Fibroblast of mammary gland (primary cell): ENCODE results near the gene TASOR2.

ENCODE experiments used
- DNase-seq: peaks from one replicate; pipeline ENCODE4 v3.0.0-alpha.2; 2010; ENCODE audit warnings: low read depth
- H3K4me3 ChIP-seq: 2 replicates; pipeline ENCODE4 v1.5.1; 2011; ENCODE audit warnings: low read depth, mild to moderate bottlenecking, low read length, moderate library complexity; ENCODE audit not compliant: control insufficient read depth
- CTCF ChIP-seq: conservative IDR thresholded peaks from 2 replicates; pipeline ENCODE4 v1.5.1; 2011; ENCODE audit warnings: low read depth, low read length, inconsistent platforms; ENCODE audit not compliant: control insufficient read depth, insufficient read depth

TASOR2 gene

DNA sequence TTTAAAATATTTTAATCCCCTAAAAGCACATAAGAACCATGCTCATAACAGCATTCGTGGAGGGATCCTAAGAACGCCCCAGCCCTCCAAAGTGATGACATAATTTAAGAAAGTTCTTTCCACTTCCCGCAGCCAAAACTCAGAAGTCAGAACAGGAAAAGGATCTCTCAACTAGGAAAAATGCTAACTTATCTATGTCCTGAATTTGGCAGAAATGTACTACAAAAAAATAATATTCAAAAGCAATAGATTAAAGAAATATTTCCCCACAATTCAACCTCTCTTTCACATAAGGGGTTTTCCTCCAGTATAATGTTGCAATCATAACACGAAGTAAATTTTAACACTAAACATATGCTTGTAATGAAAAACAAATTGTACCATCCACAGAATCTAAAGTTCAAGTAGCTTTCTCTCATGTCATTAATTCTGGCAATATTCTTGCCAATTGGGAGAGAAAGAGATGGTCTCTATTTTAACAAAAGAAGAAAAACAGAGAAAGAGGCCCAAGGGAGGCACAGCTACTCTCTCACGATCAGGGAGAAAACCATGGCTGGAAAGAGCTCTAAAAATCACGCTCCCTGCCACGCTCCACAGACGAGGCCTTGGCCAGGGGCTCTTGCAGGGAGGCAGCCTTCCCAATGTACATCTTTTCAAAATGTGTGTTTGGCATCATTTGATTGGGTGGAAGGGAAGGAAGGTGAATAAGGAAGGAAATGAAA lies 41.1 kb upstream of the TASOR2 start:
- peak; percentile 59 for DNase-seq
- no peak for TF ChIP-seq CTCF

DNA sequence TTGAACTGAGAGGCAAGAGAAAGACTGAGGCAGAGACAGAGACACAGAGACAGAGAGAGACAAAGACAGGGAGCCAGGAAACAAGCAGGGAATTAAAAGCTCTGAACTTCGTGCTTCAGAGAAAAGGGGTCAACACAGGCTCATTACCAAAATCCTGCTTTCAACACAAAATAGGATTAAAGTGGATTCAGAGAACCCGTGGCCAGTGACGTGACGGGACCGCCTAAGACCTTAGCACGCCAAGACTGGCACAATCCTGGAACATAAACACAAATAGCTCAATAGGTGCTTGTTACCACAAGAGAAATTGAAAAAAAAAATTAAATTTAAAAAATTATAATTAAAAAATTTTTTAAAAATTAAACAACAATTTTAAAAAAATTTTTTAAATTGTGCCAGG lies 39.7 kb upstream of the TASOR2 start:
- H3K4me3 ChIP-seq, result no peak overlapping the region
- DNase-seq, result no peak
- no peak for TF ChIP-seq CTCF

More for the DNA sequence above, 41.1 kb upstream of the TASOR2 start:
- H3K4me3 ChIP-seq, result no peak overlapping the region

- DNase-seq, result no peak
- no peak overlapping the region for H3K4me3 ChIP-seq
These were observed 39.3 kb upstream of the TASOR2 start for GRCh38 chr10:5645375-5645774.

GRCh38 chr10:5645944-5646617 lies 38.6 kb upstream of the TASOR2 start:
- H3K4me3 ChIP-seq, result no peak overlapping the region
- DNase-seq, result no peak
- TF ChIP-seq CTCF, result no peak

More at GRCh38 chr10:5645375-5645774, 39.3 kb upstream of the TASOR2 start:
- TF ChIP-seq CTCF, result no peak

DNA sequence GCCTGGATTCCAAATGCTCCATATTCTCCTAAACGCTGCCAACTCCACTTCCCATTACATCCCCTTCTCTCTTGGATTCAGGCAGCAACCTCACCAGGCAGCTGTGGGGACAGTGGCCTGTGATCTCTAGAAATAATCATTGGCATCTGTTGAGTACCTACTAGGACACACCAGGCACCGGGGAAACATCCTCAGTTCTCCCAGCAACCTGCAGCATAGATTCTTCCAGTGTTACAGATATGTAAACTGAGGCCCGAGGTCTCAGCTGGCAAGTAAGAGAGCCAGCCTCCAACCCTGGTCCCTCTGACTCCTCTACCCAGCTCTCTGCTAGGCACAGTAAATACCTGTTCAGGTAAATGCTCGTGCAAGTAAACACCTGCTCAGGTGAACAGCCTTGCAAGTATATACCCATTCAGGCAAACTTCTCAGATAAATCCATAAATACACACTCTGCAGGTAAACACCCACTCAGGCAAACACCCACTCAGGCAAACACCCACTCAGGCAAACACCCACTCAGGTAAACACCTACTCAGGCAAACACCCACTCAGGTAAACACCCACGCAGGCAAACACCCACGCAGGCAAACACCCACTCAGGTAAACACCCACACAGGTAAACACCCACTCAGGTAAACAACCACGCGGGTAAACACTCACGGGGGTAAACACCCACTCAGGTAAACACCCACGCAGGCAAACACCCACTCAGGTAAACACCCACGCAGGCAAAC lies 37.0 kb upstream of the TASOR2 start:
- DNase-seq, result no peak
- no peak overlapping the region for H3K4me3 ChIP-seq
- no peak for TF ChIP-seq CTCF

DNA sequence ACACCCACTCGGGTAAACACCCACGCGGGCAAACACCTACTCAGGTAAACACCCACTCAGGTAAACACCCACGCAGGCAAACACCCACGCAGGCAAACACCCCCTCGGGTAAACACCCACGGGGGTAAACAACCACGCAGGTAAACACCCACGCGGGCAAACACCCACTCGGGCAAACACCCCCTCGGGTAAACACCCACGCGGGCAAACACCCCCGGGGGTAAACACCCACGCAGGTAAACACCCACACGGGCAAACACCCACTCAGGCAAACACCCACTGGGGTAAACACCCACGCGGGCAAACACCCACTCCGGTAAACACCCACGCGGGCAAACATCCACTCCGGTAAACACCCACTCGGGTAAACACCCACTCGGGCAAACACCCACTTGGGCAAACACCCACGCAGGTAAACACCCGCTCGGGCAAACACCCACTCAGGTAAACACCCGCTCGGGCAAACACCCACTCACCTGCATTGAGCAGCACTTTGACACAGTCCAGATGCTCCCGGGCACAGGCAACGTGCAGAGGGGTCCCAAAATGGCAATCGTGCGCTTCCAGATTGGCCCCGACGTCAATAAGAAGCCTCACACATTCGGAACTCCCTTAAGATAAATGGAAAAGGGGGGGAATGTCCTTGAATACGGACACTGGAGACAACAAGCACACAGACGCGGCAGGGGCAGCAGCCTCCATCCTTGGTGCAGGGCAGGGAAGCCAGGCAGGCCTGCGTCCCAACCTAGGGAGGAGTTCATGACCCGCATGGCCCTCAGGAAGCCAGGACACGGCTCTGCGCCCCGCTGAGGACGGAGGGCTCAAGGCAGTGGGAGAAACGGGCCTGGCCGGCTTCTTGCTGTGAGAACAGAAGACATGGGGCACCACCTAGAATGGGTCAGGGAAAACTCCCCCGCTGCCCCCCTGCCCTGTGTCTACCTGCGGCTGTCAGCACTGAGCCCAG lies 35.9 kb upstream of the TASOR2 start:
- H3K4me3 ChIP-seq, result no peak overlapping the region
- DNase-seq, result no peak
- TF ChIP-seq CTCF, result no peak
